SK-N-DZ (cell line): Measurements from ENCODE around the gene LAMA1.

Source experiments
- DNase-seq: peaks from one replicate; pipeline ENCODE4 v3.0.0-alpha.2; 2015; ENCODE audit warnings: low spot score
- small RNA-seq, 2 experiments: library from RNA; depleted of rRNA; stranded (forward); fragments of <200 nt; gene quantifications; one replicate each; pipeline ENCODE3, GENCODE V24; 2014

The LAMA1 gene

GRCh38 chr18:6901286-6901926 is 216.2 kb downstream of the LAMA1 start:
- DNase-seq: no peak

GRCh38 chr18:6891788-6892187 is 225.8 kb downstream of the LAMA1 start:
- no peak for DNase-seq

Small RNA genes within 50 kb of the gene (small RNA-seq; reads per million reads assigned to genes)
- gene RNU6-916P: 0 to 0.04 reads per million in 2 experiments
